GM18873 (cell line): ENCODE measurements around the gene C11orf54.
"Not testable (repeated sequence)": the region's sequence is repeated elsewhere in the genome, so short reads cannot be mapped to it uniquely, and the experiment has no call there.

Experiments
- ATAC-seq: cut with Tn5 transposase; IDR thresholded peaks from one replicate; pipeline ENCODE4 v1.9.1; 2021; ENCODE audit warnings: mild to moderate bottlenecking, moderate library complexity, moderate number of reproducible peaks; ENCODE audit not compliant: unreplicated experiment, low FRiP score

Gene C11orf54

GRCh38 chr11:93733474-93733873, 8.0 kb upstream of the C11orf54 start:
- ATAC-seq = no peak

- ATAC-seq = no peak
Observed at GRCh38 chr11:93734427-93735222, 6.8 kb upstream of the C11orf54 start.

GRCh38 chr11:93735627-93736026, 5.8 kb upstream of the C11orf54 start:
- no peak for ATAC-seq

GRCh38 chr11:93736129-93736528, 5.3 kb upstream of the C11orf54 start:
- no peak for ATAC-seq

- ATAC-seq = no peak
Observed at GRCh38 chr11:93737904-93738612, 3.4 kb upstream of the C11orf54 start.

GRCh38 chr11:93738647-93739081, 2.8 kb upstream of the C11orf54 start:
- ATAC-seq = no peak

GRCh38 chr11:93740031-93740729, 1.3 kb upstream of the C11orf54 start:
- no peak for ATAC-seq

- ATAC-seq = peak; percentile 22
Observed at GRCh38 chr11:93740730-93741093, 760 bp upstream of the C11orf54 start.

- ATAC-seq = no peak
Observed at GRCh38 chr11:93741882-93742226, 382 bp downstream of the C11orf54 start.

GRCh38 chr11:93743291-93743690, 1.8 kb downstream of the C11orf54 start:
- ATAC-seq = no peak

- no peak for ATAC-seq
Observed at GRCh38 chr11:93744669-93745004, 3.2 kb downstream of the C11orf54 start.

- not testable (repeated sequence) for ATAC-seq
Observed at GRCh38 chr11:93745005-93745755, 3.7 kb downstream of the C11orf54 start.

GRCh38 chr11:93746101-93746500, 4.6 kb downstream of the C11orf54 start:
- ATAC-seq = no peak

- ATAC-seq = peak; percentile 89
Observed at GRCh38 chr11:93747122-93747521, 5.7 kb downstream of the C11orf54 start.

- no peak for ATAC-seq
Observed at GRCh38 chr11:93751001-93751400, 9.5 kb downstream of the C11orf54 start.

GRCh38 chr11:93753241-93753640, 11.8 kb downstream of the C11orf54 start:
- no peak for ATAC-seq

GRCh38 chr11:93756748-93757147, 15.3 kb downstream of the C11orf54 start:
- ATAC-seq = no peak

- ATAC-seq = no peak
Observed at GRCh38 chr11:93757301-93757700, 15.8 kb downstream of the C11orf54 start.

- ATAC-seq = no peak
Observed at GRCh38 chr11:93757924-93758865, 16.7 kb downstream of the C11orf54 start.

- not testable (repeated sequence) for ATAC-seq
Observed at GRCh38 chr11:93759123-93759522, 17.7 kb downstream of the C11orf54 start.
